ENCODE measurements around the gene ZC3H8. TPM values are rescaled to one million over a fixed set of nuclear protein-coding genes. Genes with fewer than 3 reads are reported as not detected.

The ZC3H8 gene
- total and polyA plus RNA-seq, 2 donors (not counting 1 experiment from before 2014, with no cell fraction given), result 5.5 to 26.0 TPM

DNA sequence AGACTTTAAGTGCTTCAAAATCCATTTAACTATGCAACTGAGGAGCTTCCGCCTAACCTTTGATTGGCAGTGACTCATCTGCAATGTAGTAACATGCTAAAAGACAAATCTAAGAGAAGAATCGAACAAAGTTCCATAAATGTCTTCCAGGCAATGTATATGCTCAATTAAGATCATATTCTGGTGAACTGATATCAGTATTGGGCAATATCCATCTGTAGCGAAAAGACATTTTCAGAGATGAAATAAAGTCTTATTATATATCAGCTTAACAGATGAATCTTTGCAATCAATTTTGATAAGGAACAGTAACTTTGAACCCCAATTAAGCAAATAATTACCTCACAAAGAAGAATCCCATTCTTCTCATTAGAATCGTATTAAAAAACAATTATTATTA lies 11.6 kb downstream of the ZC3H8 start:
- H3K79me2 ChIP-seq (ENCODE audit: control insufficient read depth, insufficient read depth, low read length), result peaks cover 6% of the 10 kb centered on the region
- no peaks in the 10 kb centered on the region for H3K4me1 ChIP-seq (ENCODE audit: control insufficient read depth in 2 of 2, insufficient read depth in 2 of 2, low read length in 2 of 2)
- POLR2A ChIA-PET, result no interaction called here
- no peak overlapping the region for H3K4me2 ChIP-seq (replicated peaks; ENCODE audit: low read depth, low read length, poor library complexity, severe bottlenecking)
- no peak overlapping the region for H3K27ac ChIP-seq (ENCODE audit: low read length in 2 of 2)
- ATAC-seq (ENCODE audit: low read depth) (no peak), DNase-seq (no peak)
- H3K9me3 ChIP-seq (ENCODE audit: control extremely low read depth in 1 of 3, control insufficient read depth in 2 of 3, insufficient read depth in 1 of 3, low read length in 2 of 3), result no peaks in the 10 kb centered on the region
- no peaks in the 10 kb centered on the region for H4K20me1 ChIP-seq (ENCODE audit: control insufficient read depth, insufficient read depth, low read length, poor library complexity, severe bottlenecking)
- H3K4me3 Mint-ChIP-seq, result no peak overlapping the region
- TF ChIP-seq EZH2 (IDR thresholded peaks at IDR 0.05; ENCODE audit: borderline replicate concordance, insufficient read depth, low read depth, low read length, poor library complexity, severe bottlenecking), result no peak
- TF ChIP-seq, protein P1, sequence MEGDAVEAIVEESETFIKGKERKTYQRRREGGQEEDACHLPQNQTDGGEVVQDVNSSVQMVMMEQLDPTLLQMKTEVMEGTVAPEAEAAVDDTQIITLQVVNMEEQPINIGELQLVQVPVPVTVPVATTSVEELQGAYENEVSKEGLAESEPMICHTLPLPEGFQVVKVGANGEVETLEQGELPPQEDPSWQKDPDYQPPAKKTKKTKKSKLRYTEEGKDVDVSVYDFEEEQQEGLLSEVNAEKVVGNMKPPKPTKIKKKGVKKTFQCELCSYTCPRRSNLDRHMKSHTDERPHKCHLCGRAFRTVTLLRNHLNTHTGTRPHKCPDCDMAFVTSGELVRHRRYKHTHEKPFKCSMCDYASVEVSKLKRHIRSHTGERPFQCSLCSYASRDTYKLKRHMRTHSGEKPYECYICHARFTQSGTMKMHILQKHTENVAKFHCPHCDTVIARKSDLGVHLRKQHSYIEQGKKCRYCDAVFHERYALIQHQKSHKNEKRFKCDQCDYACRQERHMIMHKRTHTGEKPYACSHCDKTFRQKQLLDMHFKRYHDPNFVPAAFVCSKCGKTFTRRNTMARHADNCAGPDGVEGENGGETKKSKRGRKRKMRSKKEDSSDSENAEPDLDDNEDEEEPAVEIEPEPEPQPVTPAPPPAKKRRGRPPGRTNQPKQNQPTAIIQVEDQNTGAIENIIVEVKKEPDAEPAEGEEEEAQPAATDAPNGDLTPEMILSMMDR (IDR thresholded peaks at IDR 0.05), result no peak
- H3K4me3 ChIP-seq (ENCODE audit: control extremely low read depth in 1 of 5, extremely low read depth in 1 of 5, insufficient read depth in 1 of 5, low read depth in 2 of 5, low read length in 4 of 5), result no peak overlapping the region
- no peak overlapping the region for H3K9ac ChIP-seq (ENCODE audit: low read length)
- H3K4me1 Mint-ChIP-seq, result no peaks in the 10 kb centered on the region
- no peaks in the 10 kb centered on the region for H3K9me3 Mint-ChIP-seq (ENCODE audit: insufficient read depth)
- CTCF ChIA-PET, result interaction anchor here (0.8 kb wide), 1 partner anchor 16 kb away, joined by 3 read pairs; no protein-coding TSS in a partner anchor
- H3K27me3 ChIP-seq (replicated peaks in 1 of 4; ENCODE audit: control extremely low read depth in 1 of 4, control insufficient read depth in 3 of 4, insufficient read depth in 4 of 4, low read length in 3 of 4), result no peaks in the 10 kb centered on the region
- H2AFZ ChIP-seq (ENCODE audit: insufficient read depth, low read depth, low read length, poor library complexity, severe bottlenecking), result no peak overlapping the region
- intact Hi-C loops (cut with micrococcal nuclease), result no loop called here
- no peaks in the 10 kb centered on the region for H3K27me3 Mint-ChIP-seq
- no CpG with 5 or more reads among the region's 4 CpGs for WGBS (ENCODE audit: insufficient coverage)
- peaks cover 9 to 39% of the 10 kb centered on the region in 2 experiments for H3K36me3 ChIP-seq (replicated peaks in 1 of 2; ENCODE audit: control extremely low read depth in 1 of 2, control insufficient read depth in 1 of 2, extremely low read depth in 1 of 2, insufficient read depth in 2 of 2, low read length in 1 of 2)
- no peak overlapping the region for H3K27ac Mint-ChIP-seq

DNA sequence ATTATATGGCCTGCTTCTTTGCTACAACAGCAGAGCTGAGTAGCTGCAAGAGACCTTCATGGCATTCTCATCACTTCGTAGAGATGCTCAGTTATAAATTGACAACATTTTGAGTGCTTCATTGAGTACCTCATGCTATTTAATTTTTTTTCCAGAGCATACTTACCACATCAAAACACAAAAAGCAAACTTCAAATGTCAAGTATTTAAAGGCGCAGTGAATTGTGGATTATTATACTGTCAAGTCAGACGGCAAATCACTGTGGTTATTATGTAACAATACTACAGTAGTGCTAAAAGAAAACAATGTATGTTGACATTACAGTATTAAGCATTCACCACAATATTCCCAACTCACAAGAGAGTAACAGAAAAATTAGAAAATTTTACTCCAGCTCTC lies 12.5 kb downstream of the ZC3H8 start:
- H3K36me3 ChIP-seq (replicated peaks in 1 of 2; ENCODE audit: control extremely low read depth in 1 of 2, control insufficient read depth in 1 of 2, extremely low read depth in 1 of 2, insufficient read depth in 2 of 2, low read length in 1 of 2), result peaks cover 9 to 34% of the 10 kb centered on the region in 2 experiments
- no peaks in the 10 kb centered on the region for H3K9me3 Mint-ChIP-seq (ENCODE audit: insufficient read depth)
- no CpG with 5 or more reads among the region's 3 CpGs for whole genome bisulfite sequencing (ENCODE audit: insufficient coverage)
- no peaks in the 10 kb centered on the region for H3K9me3 ChIP-seq (ENCODE audit: control extremely low read depth in 1 of 3, control insufficient read depth in 2 of 3, insufficient read depth in 1 of 3, low read length in 2 of 3)
- H3K27ac Mint-ChIP-seq, result no peak overlapping the region
- no peak overlapping the region for H3K4me3 ChIP-seq (ENCODE audit: control extremely low read depth in 1 of 5, extremely low read depth in 1 of 5, insufficient read depth in 1 of 5, low read depth in 2 of 5, low read length in 4 of 5)
- H3K4me2 ChIP-seq (replicated peaks; ENCODE audit: low read depth, low read length, poor library complexity, severe bottlenecking), result no peak overlapping the region
- no peaks in the 10 kb centered on the region for H3K27me3 Mint-ChIP-seq
- peaks cover 3% of the 10 kb centered on the region for H3K79me2 ChIP-seq (ENCODE audit: control insufficient read depth, insufficient read depth, low read length)
- no peaks in the 10 kb centered on the region for H3K4me1 ChIP-seq (ENCODE audit: control insufficient read depth in 2 of 2, insufficient read depth in 2 of 2, low read length in 2 of 2)
- TF ChIP-seq EZH2 (IDR thresholded peaks at IDR 0.05; ENCODE audit: borderline replicate concordance, insufficient read depth, low read depth, low read length, poor library complexity, severe bottlenecking), result no peak
- TF ChIP-seq, protein P1 (IDR thresholded peaks at IDR 0.05), result no peak
- ATAC-seq (ENCODE audit: low read depth) (no peak), DNase-seq (no peak)
- H3K4me3 Mint-ChIP-seq, result no peak overlapping the region
- no peaks in the 10 kb centered on the region for H4K20me1 ChIP-seq (ENCODE audit: control insufficient read depth, insufficient read depth, low read length, poor library complexity, severe bottlenecking)
- ChIA-PET CTCF (no interaction called here), POLR2A (no interaction called here)
- H3K4me1 Mint-ChIP-seq, result no peaks in the 10 kb centered on the region
- intact Hi-C loops (cut with micrococcal nuclease), result no loop called here
- H3K9ac ChIP-seq (ENCODE audit: low read length), result no peak overlapping the region
- no peak overlapping the region for H3K27ac ChIP-seq (ENCODE audit: low read length in 2 of 2)
- no peaks in the 10 kb centered on the region for H3K27me3 ChIP-seq (replicated peaks in 1 of 4; ENCODE audit: control extremely low read depth in 1 of 4, control insufficient read depth in 3 of 4, insufficient read depth in 4 of 4, low read length in 3 of 4)
- no peak overlapping the region for H2AFZ ChIP-seq (ENCODE audit: insufficient read depth, low read depth, low read length, poor library complexity, severe bottlenecking)

Measured in B cell (primary cell).